MM.1S (cell line): ENCODE results near the gene AMIGO2.

Source experiments
- DNase-seq: peaks from one replicate; pipeline ENCODE4 v3.0.0-alpha.2; 2015
- H2AFZ ChIP-seq: fragments of 300-600 bp; sonication (generic); 2 replicates; pipeline ENCODE4 v1.6.0; 2016; ENCODE audit warnings: antibody characterized with exemption, low read length
- H3F3A ChIP-seq: fragments of 300-600 bp; sonication (generic); 2 replicates; pipeline ENCODE4 v1.6.1; 2016; ENCODE audit warnings: mild to moderate bottlenecking, antibody characterized with exemption, low read length, moderate library complexity, mixed read lengths; ENCODE audit not compliant: insufficient read depth
- H3K27ac ChIP-seq: fragments of 300-600 bp; sonication (generic); 2 replicates; pipeline ENCODE4 v1.5.1; 2016; ENCODE audit warnings: mild to moderate bottlenecking, low read length
- H3K27me3 ChIP-seq: fragments of 300-600 bp; sonication (generic); replicated peaks from 2 replicates; pipeline ENCODE4 v1.6.0; 2016; ENCODE audit warnings: low read length; ENCODE audit not compliant: insufficient read depth
- H3K36me3 ChIP-seq: fragments of 300-600 bp; sonication (generic); replicated peaks from 2 replicates; pipeline ENCODE4 v1.6.1; 2016; ENCODE audit warnings: mild to moderate bottlenecking, low read length, mixed read lengths; ENCODE audit not compliant: insufficient read depth
- H3K4me1 ChIP-seq: fragments of 300-600 bp; sonication (generic); 2 replicates; pipeline ENCODE4 v1.6.1; 2016; ENCODE audit warnings: low read length, mixed read lengths
- H3K4me2 ChIP-seq: fragments of 300-600 bp; sonication (generic); 2 replicates; pipeline ENCODE4 v1.6.0; 2016; ENCODE audit warnings: low read depth, low read length
- H3K4me3 ChIP-seq: fragments of 300-600 bp; sonication (generic); 2 replicates; pipeline ENCODE4 v1.5.1; 2016; ENCODE audit warnings: low read length, mixed read lengths
- H3K79me2 ChIP-seq: fragments of 300-600 bp; sonication (generic); 2 replicates; pipeline ENCODE4 v1.6.1; 2016; ENCODE audit warnings: mixed run types, low read length, mixed read lengths
- H3K9ac ChIP-seq: fragments of 300-600 bp; sonication (generic); 2 replicates; pipeline ENCODE4 v1.6.1; 2016; ENCODE audit warnings: low read length, mixed read lengths
- H3K9me2 ChIP-seq: fragments of 300-600 bp; sonication (generic); replicated peaks from 2 replicates; pipeline ENCODE4 v1.6.1; 2016; ENCODE audit warnings: mild to moderate bottlenecking, low read length, mixed read lengths; ENCODE audit not compliant: insufficient read depth
- H3K9me3 ChIP-seq: fragments of 300-600 bp; sonication (generic); replicated peaks from 2 replicates; pipeline ENCODE4 v1.6.1; 2016; ENCODE audit warnings: mild to moderate bottlenecking, low read length, mixed read lengths; ENCODE audit not compliant: insufficient read depth
- H4K20me1 ChIP-seq: fragments of 300-600 bp; sonication (generic); 2 replicates; pipeline ENCODE4 v1.6.1; 2016; ENCODE audit warnings: mild to moderate bottlenecking, low read length, moderate library complexity, mixed read lengths; ENCODE audit not compliant: insufficient read depth
- CTCF ChIP-seq: fragments of 300-600 bp; sonication (generic); IDR thresholded peaks from 2 replicates; pipeline ENCODE4 v1.5.1; 2016; ENCODE audit warnings: antibody characterized with exemption, low read length, mixed read lengths
- EZH2 ChIP-seq: fragments of 300-600 bp; sonication (generic); optimal IDR thresholded peaks from 2 replicates; pipeline ENCODE3; 2017; ENCODE audit warnings: low read depth, mild to moderate bottlenecking, antibody characterized with exemption, low read length, mixed read lengths
- EZH2phosphoT487 ChIP-seq: fragments of 300-600 bp; sonication (generic); IDR thresholded peaks from 2 replicates; pipeline ENCODE4 v1.6.1; 2018; ENCODE audit warnings: antibody characterized with exemption, low read length

The AMIGO2 gene

GRCh38 chr12:47084172-47084571 lies 4.4 kb upstream of the AMIGO2 start:
- Histone ChIP-seq H3K4me2 (no peak overlapping the region), H3K79me2 (no peaks in the 10 kb centered on the region), H4K20me1 (no peaks in the 10 kb centered on the region), H3K9ac (no peak overlapping the region), H3K4me1 (peaks cover 8% of the 10 kb centered on the region; the same call in 1 of the 2 replicates), H3F3A (no peaks in the 10 kb centered on the region), H3K9me3 (no peaks in the 10 kb centered on the region), H3K36me3 (no peaks in the 10 kb centered on the region), H3K27ac (no peak overlapping the region), H3K4me3 (no peak overlapping the region), H3K27me3 (no peaks in the 10 kb centered on the region), H3K9me2 (no peaks in the 10 kb centered on the region), H2AFZ (no peak overlapping the region)
- TF ChIP-seq CTCF: no peak
- TF ChIP-seq EZH2phosphoT487: no peak
- TF ChIP-seq EZH2: no peak
- no peak for DNase-seq

- Histone ChIP-seq H3K27ac (no peak overlapping the region), H3K9ac (no peak overlapping the region), H3K4me2 (no peak overlapping the region), H3K27me3 (no peaks in the 10 kb centered on the region; the same call in 1 of the 2 replicates), H3K79me2 (no peaks in the 10 kb centered on the region), H3K9me3 (no peaks in the 10 kb centered on the region), H3K4me3 (no peak overlapping the region), H3F3A (no peaks in the 10 kb centered on the region), H2AFZ (no peak overlapping the region), H3K36me3 (no peaks in the 10 kb centered on the region), H4K20me1 (no peaks in the 10 kb centered on the region), H3K4me1 (peaks cover 8% of the 10 kb centered on the region; the same call in 1 of the 2 replicates), H3K9me2 (no peaks in the 10 kb centered on the region)
- no peak for DNase-seq
- TF ChIP-seq EZH2phosphoT487 (no peak), EZH2 (no peak), CTCF (no peak)
Observed at GRCh38 chr12:47082796-47083621, 3.2 kb upstream of the AMIGO2 start.

- Histone ChIP-seq H3K4me3 (no peak overlapping the region), H3K79me2 (no peaks in the 10 kb centered on the region), H3K36me3 (no peaks in the 10 kb centered on the region), H4K20me1 (no peaks in the 10 kb centered on the region), H3K4me2 (no peak overlapping the region), H3K27me3 (no peaks in the 10 kb centered on the region; the same call in 1 of the 2 replicates), H3K27ac (no peak overlapping the region), H3F3A (no peaks in the 10 kb centered on the region), H3K4me1 (peaks cover 8% of the 10 kb centered on the region; the same call in 1 of the 2 replicates), H3K9ac (no peak overlapping the region), H2AFZ (no peak overlapping the region), H3K9me2 (no peaks in the 10 kb centered on the region), H3K9me3 (no peaks in the 10 kb centered on the region)
- DNase-seq: no peak
- TF ChIP-seq CTCF: no peak
- TF ChIP-seq EZH2phosphoT487: no peak
- TF ChIP-seq EZH2: no peak
Observed at GRCh38 chr12:47082283-47082682, 2.5 kb upstream of the AMIGO2 start.
